GM10248 (cell line): ENCODE results near the gene CACNA1E.

Experiments used
- CTCF ChIA-PET: fragments of 300-600 bp; sonication (Branson Sonifier 250); formaldehyde crosslinking; extraction: SDS; loops from one replicate; lab custom pipeline; 2021; ENCODE audit warnings: antibody characterized with exemption; lab: Yijun Ruan, JAX
- POLR2A ChIA-PET: fragments of 350-650 bp; sonication (Branson Sonifier 250); formaldehyde crosslinking; extraction: SDS; loops from one replicate; lab custom pipeline; 2020; ENCODE audit warnings: antibody characterized with exemption; lab: Yijun Ruan, JAX
- DNase-seq: peaks from one replicate; pipeline ENCODE4 v3.0.0; 2012; ENCODE audit errors: extremely low spot score
- CTCF ChIP-seq: IDR thresholded peaks from 2 replicates; pipeline ENCODE4 v1.5.1; 2012; ENCODE audit warnings: mild to moderate bottlenecking, low read depth; ENCODE audit errors: extremely low read depth, missing control alignments, control extremely low read depth

The CACNA1E gene

GRCh38 chr1:181497870-181498269 is 14.6 kb downstream of the CACNA1E start:
- ChIA-PET CTCF (interaction anchor here (0.7 to 14.7 kb wide), 10 partner anchors 11 to 586 kb away, joined by 3 to 213 read pairs (median 3); partner anchors contain the start of gene CACNA1E), POLR2A (interaction anchor here (0.6 kb wide), 1 partner anchor 439 kb away, joined by 10 read pairs; no protein-coding TSS in a partner anchor)
- TF ChIP-seq CTCF: no peak
- peak; percentile 28 for DNase-seq

- ChIA-PET POLR2A (no interaction called here), CTCF (interaction anchor here (0.7 to 14.7 kb wide), 2 partner anchors 18 to 33 kb away, joined by 3 to 213 read pairs; partner anchors contain the start of gene CACNA1E)
- DNase-seq: no peak
- TF ChIP-seq CTCF: no peak
Measured at GRCh38 chr1:181499825-181500224, 16.5 kb downstream of the CACNA1E start.

- CTCF ChIA-PET: interaction anchor here (14.7 kb wide), 1 partner anchor 19 kb away, joined by 213 read pairs; the partner anchor contains the start of gene CACNA1E
- no peak for TF ChIP-seq CTCF
- DNase-seq: no peak
- POLR2A ChIA-PET: no interaction called here
Measured at GRCh38 chr1:181500636-181501035, 17.3 kb downstream of the CACNA1E start.

GRCh38 chr1:181501612-181502011 is 18.3 kb downstream of the CACNA1E start:
- ChIA-PET POLR2A (no interaction called here), CTCF (interaction anchor here (0.9 to 6.5 kb wide), 3 partner anchors 10 to 23 kb away, joined by 3 to 87 read pairs (median 18); no protein-coding TSS in a partner anchor)
- no peak for DNase-seq
- TF ChIP-seq CTCF: no peak

- no peak for DNase-seq
- ChIA-PET CTCF (interaction anchor here (0.7 to 6.5 kb wide), 10 partner anchors 10 to 172 kb away, joined by 3 to 87 read pairs (median 6); partner anchors contain the start of gene CACNA1E), POLR2A (no interaction called here)
- TF ChIP-seq CTCF: no peak
Measured at GRCh38 chr1:181503171-181503810, 20.0 kb downstream of the CACNA1E start.

GRCh38 chr1:181504399-181504842 is 21.1 kb downstream of the CACNA1E start:
- ChIA-PET POLR2A (no interaction called here), CTCF (interaction anchor here (0.6 to 6.5 kb wide), 21 partner anchors 9 to 433 kb away, joined by 3 to 87 read pairs (median 5); partner anchors contain the start of gene CACNA1E)
- peak; percentile 52 for TF ChIP-seq CTCF
- DNase-seq: peak; percentile 72
